OCI-LY7 (cell line): ENCODE results near the gene UNC5A. TPM values are rescaled to one million over a fixed set of nuclear protein-coding genes. Genes with fewer than 3 reads are reported as not detected.

Experiments used
- BruUV-seq: library from RNA; stranded (reverse); fragments of 400-500 nt; replicated peaks from 2 replicates; lab custom pipeline; 2021; lab: Mats Ljungman, UMichigan
- CTCF ChIA-PET: fragments of 300-600 bp; sonication (Branson Sonifier 250); formaldehyde crosslinking; loops from one replicate; lab custom pipeline; 2022; ENCODE audit warnings: antibody characterized with exemption; ENCODE audit not compliant: unreplicated experiment; lab: Charles Lee
- POLR2A ChIA-PET: fragments of 300-600 bp; sonication (Branson Sonifier 250); formaldehyde crosslinking; loops from one replicate; lab custom pipeline; 2022; ENCODE audit warnings: antibody characterized with exemption; lab: Charles Lee
- DNase-seq: peaks from one replicate; pipeline ENCODE4 v3.0.0-alpha.2; 2015; ENCODE audit warnings: low spot score
- H2AFZ ChIP-seq: fragments of 200-600 bp; sonication (generic), shearing (Covaris generic); 2 replicates; pipeline ENCODE4 v1.6.1; 2014; ENCODE audit warnings: mild to moderate bottlenecking, antibody characterized with exemption, low read length, moderate library complexity
- H3K27ac ChIP-seq: fragments of 200-600 bp; sonication (generic); 2 replicates; pipeline ENCODE4 v1.5.1; 2014; ENCODE audit warnings: mixed run types, low read depth, mild to moderate bottlenecking, moderate library complexity, low read length, inconsistent platforms; ENCODE audit not compliant: poor library complexity, severe bottlenecking
- H3K36me3 ChIP-seq: fragments of 200-600 bp; sonication (generic); 2 replicates; pipeline ENCODE4 v1.6.1; 2014; ENCODE audit warnings: mild to moderate bottlenecking, antibody characterized with exemption, low read length, moderate library complexity, mixed read lengths; ENCODE audit not compliant: insufficient read depth
- H3K4me1 ChIP-seq: fragments of 200-600 bp; sonication (generic); 2 replicates; pipeline ENCODE4 v1.5.1; 2014; ENCODE audit warnings: mild to moderate bottlenecking, low read length; ENCODE audit not compliant: insufficient read depth, poor library complexity, severe bottlenecking
- H3K4me2 ChIP-seq: fragments of 200-600 bp; sonication (generic); 2 replicates; pipeline ENCODE4 v1.6.1; 2014; ENCODE audit warnings: mild to moderate bottlenecking, low read length
- H3K4me3 ChIP-seq: fragments of 200-600 bp; sonication (generic); 2 replicates; pipeline ENCODE4 v1.5.1; 2014; ENCODE audit warnings: mild to moderate bottlenecking, low read depth, low read length; ENCODE audit not compliant: poor library complexity, severe bottlenecking
- H3K79me2 ChIP-seq: fragments of 200-600 bp; sonication (generic); 2 replicates; pipeline ENCODE4 v1.6.1; 2016; ENCODE audit warnings: low read depth, mild to moderate bottlenecking, low read length, moderate library complexity, mixed read lengths; ENCODE audit not compliant: insufficient read depth
- H3K9me2 ChIP-seq: fragments of 200-600 bp; sonication (generic); 2 replicates; pipeline ENCODE4 v1.6.1; 2016; ENCODE audit warnings: mild to moderate bottlenecking, low read length, mixed read lengths; ENCODE audit not compliant: insufficient read depth
- H3K9me3 ChIP-seq: fragments of 200-600 bp; sonication (generic); 2 replicates; pipeline ENCODE4 v1.6.1; 2014; ENCODE audit warnings: mild to moderate bottlenecking, mixed run types, low read length, mixed read lengths
- H4K20me1 ChIP-seq: fragments of 200-600 bp; sonication (generic); 2 replicates; pipeline ENCODE4 v1.6.1; 2014; ENCODE audit warnings: mild to moderate bottlenecking, antibody characterized with exemption, low read length, moderate library complexity, mixed read lengths; ENCODE audit not compliant: insufficient read depth
- EZH2phosphoT487 ChIP-seq: fragments of 200-600 bp; sonication (generic); IDR thresholded peaks from 2 replicates; pipeline ENCODE4 v1.6.1; 2018; ENCODE audit warnings: low read depth, borderline replicate concordance, mild to moderate bottlenecking, mixed run types, antibody characterized with exemption, low read length, moderate library complexity, mixed read lengths
- intact Hi-C: fragments of 100-400 bp; cut with micrococcal nuclease; formaldehyde crosslinking; loops from one replicate; pipeline ENCODE4 v1.10.0; 2022; ENCODE audit not compliant: unreplicated experiment
- total RNA-seq, 2 experiments: library from RNA; depleted of rRNA in 1 of 2; stranded (reverse); fragments of >200 nt in 1 of 2; shearing (Covaris generic) in 1 of 2; gene quantifications; 2 replicates each; pipeline ENCODE4 v1.2.3, GENCODE V29; 2014 to 2022
- TF ChIP-seq, protein P1 (sequence below): fragments of 200-600 bp; sonication (generic); conservative IDR thresholded peaks from 2 replicates; pipeline ENCODE4 v1.5.1; 2014; ENCODE audit warnings: mild to moderate bottlenecking, antibody characterized with exemption, low read length, moderate library complexity, mixed read lengths

UNC5A gene
- total RNA-seq, 2 experiments from 2014 or later, result not detected

DNA sequence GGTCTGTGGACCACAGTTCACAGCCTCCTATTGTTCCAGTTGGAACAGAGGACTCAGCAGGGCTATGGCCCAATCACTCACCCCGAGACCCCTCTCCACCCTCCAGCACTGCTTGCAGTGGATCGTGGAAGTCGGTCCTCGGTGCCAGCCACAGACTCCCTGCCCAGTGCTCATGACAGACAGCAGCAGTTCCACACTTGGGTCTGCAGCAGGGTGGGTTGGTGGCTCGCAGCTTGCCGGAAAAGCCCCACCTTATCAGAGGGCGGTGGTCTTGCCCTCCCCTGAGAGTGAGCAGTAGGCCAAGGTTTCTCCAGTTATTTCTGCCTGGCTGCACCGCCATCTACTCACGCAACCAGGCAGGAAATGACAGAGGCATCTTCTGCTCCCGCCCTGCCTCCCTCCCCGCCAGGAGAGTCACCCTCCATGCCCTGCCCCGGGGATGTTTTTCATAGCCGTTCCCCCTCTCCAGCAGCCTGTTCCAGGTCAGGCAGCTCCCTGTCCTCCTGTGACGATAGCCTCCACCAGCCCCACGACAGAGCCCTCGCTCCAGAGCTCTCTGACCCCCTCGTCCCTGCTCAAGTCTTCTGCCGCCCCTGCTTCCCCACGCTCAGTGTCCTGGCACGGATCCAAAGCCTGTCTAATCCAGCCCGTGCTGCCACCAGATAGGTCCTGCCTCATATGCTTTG is 34.5 kb downstream of the UNC5A start:
- Histone ChIP-seq H3K9me3 (no peaks in the 10 kb centered on the region), H3K36me3 (no peaks in the 10 kb centered on the region), H3K4me2 (no peak overlapping the region), H2AFZ (no peak overlapping the region), H3K79me2 (no peaks in the 10 kb centered on the region), H3K9me2 (no peaks in the 10 kb centered on the region), H3K4me3 (no peak overlapping the region), H3K4me1 (no peaks in the 10 kb centered on the region), H4K20me1 (no peaks in the 10 kb centered on the region), H3K27ac (no peak overlapping the region)
- BruUV-seq, result no TSS peak
- POLR2A ChIA-PET, result no interaction called here
- no peak for DNase-seq
- CTCF ChIA-PET, result no interaction called here
- intact Hi-C loops, result no loop called here
- TF ChIP-seq, protein P1, sequence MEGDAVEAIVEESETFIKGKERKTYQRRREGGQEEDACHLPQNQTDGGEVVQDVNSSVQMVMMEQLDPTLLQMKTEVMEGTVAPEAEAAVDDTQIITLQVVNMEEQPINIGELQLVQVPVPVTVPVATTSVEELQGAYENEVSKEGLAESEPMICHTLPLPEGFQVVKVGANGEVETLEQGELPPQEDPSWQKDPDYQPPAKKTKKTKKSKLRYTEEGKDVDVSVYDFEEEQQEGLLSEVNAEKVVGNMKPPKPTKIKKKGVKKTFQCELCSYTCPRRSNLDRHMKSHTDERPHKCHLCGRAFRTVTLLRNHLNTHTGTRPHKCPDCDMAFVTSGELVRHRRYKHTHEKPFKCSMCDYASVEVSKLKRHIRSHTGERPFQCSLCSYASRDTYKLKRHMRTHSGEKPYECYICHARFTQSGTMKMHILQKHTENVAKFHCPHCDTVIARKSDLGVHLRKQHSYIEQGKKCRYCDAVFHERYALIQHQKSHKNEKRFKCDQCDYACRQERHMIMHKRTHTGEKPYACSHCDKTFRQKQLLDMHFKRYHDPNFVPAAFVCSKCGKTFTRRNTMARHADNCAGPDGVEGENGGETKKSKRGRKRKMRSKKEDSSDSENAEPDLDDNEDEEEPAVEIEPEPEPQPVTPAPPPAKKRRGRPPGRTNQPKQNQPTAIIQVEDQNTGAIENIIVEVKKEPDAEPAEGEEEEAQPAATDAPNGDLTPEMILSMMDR, result no peak

DNA sequence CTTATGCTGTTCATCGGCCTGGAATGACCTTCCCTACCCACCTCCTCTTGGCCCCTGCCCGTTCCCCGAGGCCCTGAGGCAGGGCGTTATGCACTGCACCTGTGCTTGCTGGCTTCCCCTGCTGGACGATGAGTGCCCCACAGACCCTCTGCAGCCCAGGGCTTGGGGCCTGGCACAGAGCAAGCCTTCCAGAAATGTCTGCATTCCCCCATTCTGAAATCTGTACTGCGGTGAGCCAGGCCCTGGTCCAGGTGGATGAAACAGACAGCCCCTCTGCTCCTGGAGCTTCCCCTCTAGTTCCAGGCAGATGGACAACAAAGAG is 35.0 kb downstream of the UNC5A start:
- no peak overlapping the region for H3K27ac ChIP-seq
- H3K79me2 ChIP-seq, result no peaks in the 10 kb centered on the region
- POLR2A ChIA-PET, result no interaction called here
- no peaks in the 10 kb centered on the region for H3K9me3 ChIP-seq
- no peak for DNase-seq
- H3K4me3 ChIP-seq, result no peak overlapping the region
- no TSS peak for BruUV-seq
- CTCF ChIA-PET, result no interaction called here
- no peaks in the 10 kb centered on the region for H3K9me2 ChIP-seq
- H3K36me3 ChIP-seq, result no peaks in the 10 kb centered on the region
- H3K4me2 ChIP-seq, result no peak overlapping the region
- no peaks in the 10 kb centered on the region for H3K4me1 ChIP-seq
- TF ChIP-seq, protein P1, result no peak
- TF ChIP-seq EZH2phosphoT487, result no peak
- H2AFZ ChIP-seq, result no peak overlapping the region
- H4K20me1 ChIP-seq, result no peaks in the 10 kb centered on the region
- intact Hi-C loops, result no loop called here

DNA sequence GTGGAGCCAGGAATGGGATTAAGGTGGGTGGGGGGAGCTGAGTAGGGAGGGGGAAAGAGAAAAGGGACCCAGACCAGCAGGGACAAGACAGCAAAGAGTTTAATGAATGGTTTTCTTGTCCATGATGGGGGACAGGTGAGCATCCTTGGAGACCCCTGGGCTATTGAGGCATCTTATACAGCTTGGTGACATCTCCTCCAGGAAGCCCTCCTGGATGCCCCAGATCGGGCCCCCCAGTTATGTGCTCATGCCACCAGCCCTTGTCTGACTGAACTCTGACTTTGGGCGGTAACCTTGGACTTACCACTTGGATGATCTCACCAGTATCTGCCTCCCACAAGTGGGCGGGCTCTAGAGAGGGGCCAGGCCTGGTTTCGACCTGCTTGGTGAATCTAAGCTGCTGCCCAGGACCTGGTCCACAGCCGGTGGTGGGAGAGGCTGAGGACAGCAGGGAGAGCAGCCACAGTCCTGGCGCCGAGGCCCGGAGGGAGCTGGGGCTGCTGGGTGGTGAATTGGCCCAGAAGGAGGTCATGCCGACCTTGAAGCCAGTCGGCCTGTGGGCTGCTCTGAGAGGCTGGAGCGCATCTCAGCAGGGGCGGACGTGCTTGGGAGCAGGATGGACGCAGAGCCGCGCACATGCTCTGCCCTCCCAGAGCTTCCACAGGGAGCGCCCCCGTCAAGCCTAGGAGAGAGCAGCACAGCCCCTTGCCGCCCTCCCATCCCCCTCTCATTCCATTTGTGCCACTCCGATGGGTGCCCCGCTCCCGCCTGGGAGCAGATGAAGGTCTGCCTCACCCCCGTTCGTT is 36.2 kb downstream of the UNC5A start:
- H3K9me2 ChIP-seq, result no peaks in the 10 kb centered on the region
- CTCF ChIA-PET, result no interaction called here
- intact Hi-C loops, result no loop called here
- no peaks in the 10 kb centered on the region for H3K9me3 ChIP-seq
- no peaks in the 10 kb centered on the region for H3K4me1 ChIP-seq
- no peak overlapping the region for H3K4me2 ChIP-seq
- H4K20me1 ChIP-seq, result no peaks in the 10 kb centered on the region
- H3K79me2 ChIP-seq, result no peaks in the 10 kb centered on the region
- no TSS peak for BruUV-seq
- no peak for DNase-seq
- no peaks in the 10 kb centered on the region for H3K36me3 ChIP-seq
- POLR2A ChIA-PET, result interaction anchor here (0.7 kb wide), 1 partner anchor 201 kb away, joined by 3 read pairs; no protein-coding TSS in a partner anchor
- H3K27ac ChIP-seq, result no peak overlapping the region
- TF ChIP-seq EZH2phosphoT487, result no peak
- TF ChIP-seq, protein P1, result no peak
- H2AFZ ChIP-seq, result no peak overlapping the region
- H3K4me3 ChIP-seq, result no peak overlapping the region
